HepG2 (cell line): Measurements from ENCODE around the gene FGF18. TPM values are rescaled to one million over a fixed set of nuclear protein-coding genes. Genes with fewer than 3 reads are reported as not detected.

Experiments
- ATAC-seq: fragments of 200-7000 bp; cut with Tn5 transposase; 3 replicates; pipeline ENCODE4 v1.9.1; 2020; ENCODE audit warnings: mild to moderate bottlenecking, moderate library complexity
- BruUV-seq: library from RNA; stranded (reverse); fragments of 400-500 nt; replicated peaks from 2 replicates; lab custom pipeline; 2021; lab: Mats Ljungman, UMichigan
- CTCF ChIA-PET: fragments of 300-600 bp; formaldehyde crosslinking; extraction: SDS; loops from one replicate; lab custom pipeline; 2021; ENCODE audit warnings: low total read pairs, inconsistent platforms, low intra/inter-chr PET ratio; lab: Yijun Ruan, JAX
- POLR2A ChIA-PET: fragments of 350-600 bp; sonication (Branson Sonifier 250); formaldehyde crosslinking; loops from one replicate; lab custom pipeline; 2020; ENCODE audit warnings: antibody characterized with exemption, inconsistent platforms; lab: Yijun Ruan, JAX
- DNase-seq: peaks from one replicate; pipeline ENCODE4 v3.0.0-alpha.2; 2015; ENCODE audit warnings: low spot score
- FAIRE-seq: peaks from 3 replicates; lab custom pipeline; 2011; peaks lifted over from hg19 to GRCh38; lab: Jason Lieb, UNC
- H2AFZ ChIP-seq: one replicate; pipeline ENCODE4 v1.6.1; 2011; ENCODE audit warnings: low read length, inconsistent platforms
- H3K27ac ChIP-seq: fragments of 300-600 bp; 3 replicates; pipeline ENCODE4 v1.8.0; 2011; ENCODE audit warnings: mixed run types, mild to moderate bottlenecking, mixed read lengths, low read length, inconsistent platforms; ENCODE audit not compliant: insufficient read depth; ENCODE audit errors: extremely low read length
- H3K27me3 ChIP-seq, 2 experiments: fragments of 200-600 bp in 1 of 2; 2 replicates in 1 of 2; 3 replicates in 1 of 2; pipeline versions ENCODE4 v1.6.0 to v1.8.0; 2011; ENCODE audit warnings: low read length in 2 of 2, mild to moderate bottlenecking in 2 of 2, moderate library complexity in 2 of 2, inconsistent platforms in 1 of 2; ENCODE audit not compliant: insufficient read depth in 2 of 2, control insufficient read depth in 1 of 2
- H3K36me3 ChIP-seq, 2 experiments: fragments of 200-600 bp in 1 of 2; replicated peaks in 1 of 2; 2 replicates in 1 of 2; 3 replicates in 1 of 2; pipeline versions ENCODE4 v1.5.1 to v1.8.0; 2011; ENCODE audit warnings: low read length in 2 of 2, inconsistent platforms in 1 of 2; ENCODE audit not compliant: insufficient read depth in 2 of 2, control insufficient read depth in 1 of 2
- H3K4me1 ChIP-seq: 2 replicates; pipeline ENCODE4 v1.5.1; 2012; ENCODE audit warnings: low read length, inconsistent platforms; ENCODE audit not compliant: insufficient read depth
- H3K4me2 ChIP-seq: 2 replicates; pipeline ENCODE4 v1.6.0; 2011; ENCODE audit warnings: low read depth, low read length, inconsistent platforms
- H3K4me3 ChIP-seq, 3 experiments: fragments of 200-600 bp in 1 of 3; sonication (generic), shearing (Covaris generic) in 1 of 3; replicated peaks in 1 of 3; 2 replicates each; pipeline ENCODE4 v1.5.1; 2011 to 2016; ENCODE audit warnings: low read length in 3 of 3, inconsistent platforms in 2 of 3, low read depth in 2 of 3, mild to moderate bottlenecking in 2 of 3, control low read depth in 1 of 3, mixed read lengths in 1 of 3; ENCODE audit not compliant: insufficient read depth in 1 of 3
- H3K79me2 ChIP-seq: one replicate; pipeline ENCODE4 v1.6.1; 2011; ENCODE audit warnings: low read length, inconsistent platforms; ENCODE audit not compliant: insufficient read depth
- H3K9ac ChIP-seq: 2 replicates; pipeline ENCODE4 v1.6.0; 2011; ENCODE audit warnings: mild to moderate bottlenecking, low read depth, low read length, inconsistent platforms; ENCODE audit not compliant: insufficient read depth
- H3K9me3 ChIP-seq: 2 replicates; pipeline ENCODE4 v1.5.1; 2012; ENCODE audit warnings: mild to moderate bottlenecking, low read length
- H4K20me1 ChIP-seq: 2 replicates; pipeline ENCODE4 v1.6.0; 2011; ENCODE audit warnings: inconsistent platforms, mild to moderate bottlenecking, low read length, moderate library complexity; ENCODE audit not compliant: insufficient read depth
- CC2D1A ChIP-seq: sonication (generic); formaldehyde crosslinking; IDR thresholded peaks from 2 replicates; pipeline ENCODE4 v1.8.1; 2023; ENCODE audit warnings: mild to moderate bottlenecking, missing genetic modification reagents
- DR1 ChIP-seq: sonication (generic); formaldehyde crosslinking; IDR thresholded peaks from 2 replicates; pipeline ENCODE4 v1.8.0; 2021; ENCODE audit warnings: mild to moderate bottlenecking, missing genetic modification reagents, inconsistent platforms
- FOXC1 ChIP-seq: sonication (generic); formaldehyde crosslinking; IDR thresholded peaks from 2 replicates; pipeline ENCODE4 v1.8.0; 2022; ENCODE audit warnings: mild to moderate bottlenecking, missing genetic modification reagents, borderline replicate concordance
- HOXA7 ChIP-seq: sonication (generic); formaldehyde crosslinking; IDR thresholded peaks from 2 replicates; pipeline ENCODE4 v1.8.1; 2022; ENCODE audit warnings: mild to moderate bottlenecking, missing genetic modification reagents, moderate library complexity
- TAF15 ChIP-seq: fragments of 200-400 bp; formaldehyde crosslinking; IDR thresholded peaks from one replicate; pipeline ENCODE4 v1.6.1; 2018; ENCODE audit warnings: mild to moderate bottlenecking, low read depth, low read length; ENCODE audit not compliant: poor library complexity, severe bottlenecking
- TFDP2 ChIP-seq: sonication (generic); formaldehyde crosslinking; IDR thresholded peaks from 2 replicates; pipeline ENCODE4 v1.4.0; 2020; ENCODE audit warnings: missing genetic modification reagents
- ZFP82 ChIP-seq: sonication (generic); formaldehyde crosslinking; IDR thresholded peaks from 2 replicates; pipeline ENCODE4 v1.5.1; 2020; ENCODE audit warnings: mild to moderate bottlenecking, missing genetic modification reagents, borderline replicate concordance
- ZKSCAN1 ChIP-seq: fragments of 150-350 bp; IDR thresholded peaks from 2 replicates; pipeline ENCODE4 v1.6.1; 2014; ENCODE audit warnings: low read length
- ZNF207 ChIP-seq: fragments of 450-650 bp; IDR thresholded peaks from 2 replicates; pipeline ENCODE4 v1.6.1; 2016; ENCODE audit warnings: antibody characterized with exemption, borderline replicate concordance
- ZNF468 ChIP-seq: sonication (generic); formaldehyde crosslinking; IDR thresholded peaks from 2 replicates; pipeline ENCODE4 v1.8.0; 2022; ENCODE audit warnings: mild to moderate bottlenecking, moderate library complexity, missing genetic modification reagents
- ZNF652 ChIP-seq: IDR thresholded peaks from 2 replicates; pipeline ENCODE4 v1.6.1; 2016; ENCODE audit warnings: low read depth, borderline replicate concordance
- ZSCAN20 ChIP-seq: sonication (generic); formaldehyde crosslinking; IDR thresholded peaks from 2 replicates; pipeline ENCODE4 v1.4.0; 2020; ENCODE audit warnings: missing genetic modification reagents, mild to moderate bottlenecking, borderline replicate concordance
- WGBS: methylation state at CpG from one replicate; pipeline ENCODE4 v1.1.6; 2017; ENCODE audit warnings: low lambda C conversion rate; 5-methylcytosine and 5-hydroxymethylcytosine counted together
- in situ Hi-C: cut with HindIII; loops from 2 replicates; pipeline ENCODE4 v1.10.0; 2017; ENCODE audit warnings: low pct_unique_long_range_greater_than_20kb; ENCODE audit not compliant: extremely low pct_ligation_motif_present
- intact Hi-C: fragments of 100-400 bp; cut with micrococcal nuclease; formaldehyde crosslinking; loops from one replicate; pipeline ENCODE4 v1.10.0; 2022; ENCODE audit not compliant: unreplicated experiment
- polyA plus RNA-seq, 8 experiments: library from polyadenylated mRNA; depleted of rRNA in 3 of 8; stranded (reverse) in 7 of 8; unstranded in 1 of 8; fragments of >200 nt; fragmentation: Illumina TruSeq in 4 of 8; extraction: Trizol in 4 of 8; gene quantifications; 2 replicates each; pipeline versions ENCODE4 v1.2.1 to v1.2.3, GENCODE V29; 2011 to 2016; ENCODE audit warnings: low read depth in 4 of 8, missing spikeins in 1 of 8, mixed read lengths in 1 of 8; ENCODE audit not compliant: insufficient read depth in 1 of 8
- total RNA-seq, 5 experiments: library from RNA; depleted of rRNA; stranded (reverse); fragments of >200 nt; fragmentation: Illumina TruSeq; extraction: Trizol; gene quantifications; 2 replicates each; pipeline ENCODE4 v1.2.3, GENCODE V29; 2016; ENCODE audit warnings: low read depth in 1 of 5
- TF ChIP-seq, protein P1 (sequence below): sonication (generic); formaldehyde crosslinking; conservative IDR thresholded peaks from 2 replicates; pipeline ENCODE4 v1.4.0; 2020; ENCODE audit warnings: missing genetic modification reagents

Gene FGF18
- total and polyA plus RNA-seq, 2 of the 13 experiments (the other 11 are each of a cell fraction or from before 2014, with no cell fraction given): not detected

GRCh38 chr5:171445644-171446516, 26.4 kb downstream of the FGF18 start:
- intact Hi-C loops (no loop called here), in situ Hi-C loops (no loop called here)
- Histone ChIP-seq H3K79me2 (no peaks in the 10 kb centered on the region), H3K4me1 (no peaks in the 10 kb centered on the region), H3K9ac (no peak overlapping the region), H3K4me3 (no peak overlapping the region), H4K20me1 (no peaks in the 10 kb centered on the region), H3K27me3 (peaks cover 2 to 23% of the 10 kb centered on the region in 2 experiments; a peak in 2 of 5 replicates), H3K9me3 (no peaks in the 10 kb centered on the region), H3K36me3 (no peaks in the 10 kb centered on the region)
- FAIRE-seq (no peak), DNase-seq (no peak)
- 53% methylated on average over 14 of the region's 14 CpGs for WGBS
- BruUV-seq: no TSS peak
- TF ChIP-seq ZNF468 (CRISPR knock-in tag): no peak
- TF ChIP-seq DR1 (CRISPR knock-in tag): no peak
- TF ChIP-seq ZSCAN20 (CRISPR knock-in tag): no peak
- TF ChIP-seq ZKSCAN1: no peak
- TF ChIP-seq, protein P1, sequence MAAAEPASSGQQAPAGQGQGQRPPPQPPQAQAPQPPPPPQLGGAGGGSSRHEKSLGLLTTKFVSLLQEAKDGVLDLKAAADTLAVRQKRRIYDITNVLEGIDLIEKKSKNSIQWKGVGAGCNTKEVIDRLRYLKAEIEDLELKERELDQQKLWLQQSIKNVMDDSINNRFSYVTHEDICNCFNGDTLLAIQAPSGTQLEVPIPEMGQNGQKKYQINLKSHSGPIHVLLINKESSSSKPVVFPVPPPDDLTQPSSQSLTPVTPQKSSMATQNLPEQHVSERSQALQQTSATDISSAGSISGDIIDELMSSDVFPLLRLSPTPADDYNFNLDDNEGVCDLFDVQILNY: no peak
- no peak for TF ChIP-seq FOXC1 (CRISPR knock-in tag)
- TF ChIP-seq TAF15: no peak
- no peak for TF ChIP-seq CC2D1A
- no peak for TF ChIP-seq ZNF207
- no peak for TF ChIP-seq HOXA7 (CRISPR knock-in tag)
- TF ChIP-seq ZFP82 (CRISPR knock-in tag): no peak
- TF ChIP-seq TFDP2 (CRISPR knock-in tag): no peak
- no peak for TF ChIP-seq ZNF652
- TF ChIP-seq, all 625 proteins: peak for 0
- Histone ChIP-seq H3K4me2 (no peak overlapping the region), H3K27ac (no peak overlapping the region), H2AFZ (no peak overlapping the region)
- CTCF ChIA-PET: no interaction called here
- POLR2A ChIA-PET: no interaction called here
- ATAC-seq: no peak
